Stimulated activated CD4-positive, alpha-beta T cell treated with anti-CD3 and anti-CD28 coated beads, Interleukin-4, amount 100 ng/mL, for 4 hours (primary cell): ENCODE measurements around the gene KLHL3.

Source experiments
- DNase-seq, 2 experiments: peaks; one replicate each; pipeline ENCODE4 v3.0.0-alpha.2; 2020

Gene KLHL3

DNA sequence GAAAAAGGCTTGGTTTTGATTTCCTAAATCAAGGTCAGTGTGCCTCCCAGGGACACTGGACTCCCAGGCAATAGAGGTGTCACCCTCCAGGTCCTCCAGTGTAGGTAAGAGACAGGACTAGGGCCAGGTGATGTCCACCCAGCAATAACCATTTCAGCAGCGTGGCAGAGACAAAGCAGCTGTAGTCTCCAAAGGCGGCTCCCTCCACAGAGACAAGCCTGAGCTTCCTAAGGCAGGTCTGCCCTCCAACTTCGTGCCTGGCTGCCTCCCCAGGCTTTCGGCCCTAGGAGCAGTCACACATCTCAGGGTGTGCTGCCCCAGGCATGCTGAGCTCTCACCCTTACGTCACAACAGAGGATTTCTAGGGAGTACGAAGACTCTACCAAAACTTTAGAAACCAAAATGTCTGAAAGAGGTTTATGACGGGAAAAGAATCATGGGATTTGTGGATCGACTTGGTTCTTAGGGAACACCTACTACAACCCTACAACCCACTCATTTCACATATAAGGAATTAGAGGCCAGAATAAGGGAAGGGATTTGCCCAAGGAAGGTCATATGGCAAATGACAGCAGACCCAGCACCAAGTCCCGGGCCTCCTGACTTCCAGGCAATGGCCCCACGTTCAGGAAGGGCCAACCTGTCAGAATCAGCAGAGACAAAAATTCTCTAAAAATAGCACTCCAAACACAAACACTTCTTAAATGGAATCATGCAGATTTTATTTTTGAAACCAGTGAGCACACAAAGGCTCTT lies 105.5 kb downstream of the KLHL3 start:
- no peak for DNase-seq

DNA sequence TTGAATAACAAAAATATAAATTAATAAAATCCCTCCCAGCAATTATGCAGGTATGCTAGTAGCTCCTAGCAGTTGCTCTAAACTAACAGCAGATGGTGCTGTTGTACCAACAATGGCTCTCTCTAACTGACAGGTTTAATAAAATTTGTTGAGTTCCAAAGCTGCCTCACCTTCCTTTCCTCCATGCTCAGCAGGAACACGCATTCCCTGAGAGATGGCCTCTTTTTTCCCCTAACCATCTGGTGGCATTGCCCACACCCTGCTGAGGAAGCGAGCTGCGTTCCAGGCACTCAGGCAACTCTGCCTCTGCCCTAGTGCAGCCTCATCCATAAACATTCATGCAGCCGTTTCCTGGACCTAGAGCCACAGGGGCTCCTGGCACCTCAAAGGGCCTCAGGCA lies 106.2 kb downstream of the KLHL3 start:
- peak in 1 of 2 experiments; percentile 9 for DNase-seq

DNA sequence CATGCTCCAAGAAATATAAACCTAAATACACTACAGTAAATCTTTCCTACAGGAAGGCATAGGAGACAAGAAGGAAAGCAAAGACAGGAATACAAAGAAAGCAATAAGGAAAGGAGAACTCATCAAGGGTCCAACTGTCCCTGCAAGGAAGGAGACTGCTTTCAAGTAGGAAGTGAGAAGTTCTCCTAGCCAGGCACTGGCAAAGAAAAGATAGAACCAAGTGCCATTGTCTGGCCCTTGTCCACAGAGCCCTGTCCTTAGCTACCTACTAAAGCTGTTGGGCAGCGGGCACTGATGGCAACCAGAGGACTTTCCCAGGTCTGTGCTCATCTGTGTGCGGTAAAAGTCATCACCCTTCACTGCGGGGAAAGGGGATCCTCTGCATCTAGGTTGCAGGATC lies 108.2 kb downstream of the KLHL3 start:
- no peak for DNase-seq

DNA sequence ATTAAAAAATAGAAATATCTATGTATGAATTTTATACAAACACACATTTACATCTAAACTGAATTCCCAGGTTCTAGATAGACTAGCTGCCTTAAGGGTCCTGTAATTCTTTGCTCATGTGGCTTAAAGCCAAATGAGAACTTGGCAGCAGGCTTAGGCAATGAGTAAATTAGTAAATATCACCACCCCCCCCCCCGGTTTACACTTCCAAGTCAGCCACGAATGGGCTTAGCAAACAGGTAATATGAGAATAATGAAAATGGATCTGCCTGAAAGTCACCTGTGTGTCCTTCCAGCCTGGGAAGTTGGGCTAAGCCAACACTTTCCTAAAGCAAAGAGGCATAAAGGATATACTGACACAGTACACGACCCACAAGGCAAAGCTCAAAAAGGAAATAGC lies 108.6 kb downstream of the KLHL3 start:
- no peak for DNase-seq

DNA sequence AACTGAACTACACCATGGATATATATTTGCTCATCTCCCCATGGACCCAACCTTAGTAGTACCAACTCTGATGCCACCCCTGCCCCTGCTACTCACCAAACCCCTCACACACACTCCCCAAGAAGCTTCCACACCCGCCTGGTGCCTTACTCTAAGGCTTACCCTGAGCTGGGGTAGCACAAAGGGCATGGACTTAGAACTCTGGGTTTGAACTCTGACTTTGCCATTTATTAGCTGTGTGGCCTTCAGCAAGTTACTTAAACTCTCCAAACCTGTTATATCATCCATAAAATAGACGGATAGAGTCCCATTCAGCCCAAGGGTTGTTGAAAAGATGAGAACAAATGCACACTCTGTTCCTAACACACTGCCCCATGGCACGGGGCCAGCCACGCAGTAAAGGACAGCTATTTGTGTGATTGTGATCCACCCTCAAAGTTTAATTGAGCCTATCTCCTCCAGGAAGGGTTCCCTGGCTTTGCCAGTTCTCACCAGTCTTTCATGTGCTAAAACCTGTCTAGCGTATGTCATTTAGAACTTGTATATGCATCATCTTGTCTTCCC lies 111.0 kb downstream of the KLHL3 start:
- DNase-seq = no peak

DNA sequence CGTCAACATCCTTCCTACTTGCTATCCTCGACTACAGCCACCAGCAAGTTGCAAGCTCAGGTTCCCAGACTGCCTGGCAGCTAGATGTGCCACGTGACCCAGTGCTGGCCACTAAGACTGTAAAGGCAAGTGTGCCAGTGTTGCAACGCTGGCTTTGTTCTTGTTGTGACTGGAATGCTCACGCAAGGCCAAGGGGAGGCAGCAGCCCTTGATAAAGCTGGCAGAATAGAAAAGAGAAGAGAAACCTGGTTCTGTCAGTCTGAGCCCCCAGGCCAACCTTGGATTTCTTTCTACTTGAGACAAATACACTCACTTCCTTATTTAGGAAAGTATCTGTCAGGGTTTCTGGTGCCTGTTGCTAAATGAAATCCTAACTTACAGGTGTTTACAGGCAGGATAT lies 113.0 kb downstream of the KLHL3 start:
- no peak for DNase-seq

DNA sequence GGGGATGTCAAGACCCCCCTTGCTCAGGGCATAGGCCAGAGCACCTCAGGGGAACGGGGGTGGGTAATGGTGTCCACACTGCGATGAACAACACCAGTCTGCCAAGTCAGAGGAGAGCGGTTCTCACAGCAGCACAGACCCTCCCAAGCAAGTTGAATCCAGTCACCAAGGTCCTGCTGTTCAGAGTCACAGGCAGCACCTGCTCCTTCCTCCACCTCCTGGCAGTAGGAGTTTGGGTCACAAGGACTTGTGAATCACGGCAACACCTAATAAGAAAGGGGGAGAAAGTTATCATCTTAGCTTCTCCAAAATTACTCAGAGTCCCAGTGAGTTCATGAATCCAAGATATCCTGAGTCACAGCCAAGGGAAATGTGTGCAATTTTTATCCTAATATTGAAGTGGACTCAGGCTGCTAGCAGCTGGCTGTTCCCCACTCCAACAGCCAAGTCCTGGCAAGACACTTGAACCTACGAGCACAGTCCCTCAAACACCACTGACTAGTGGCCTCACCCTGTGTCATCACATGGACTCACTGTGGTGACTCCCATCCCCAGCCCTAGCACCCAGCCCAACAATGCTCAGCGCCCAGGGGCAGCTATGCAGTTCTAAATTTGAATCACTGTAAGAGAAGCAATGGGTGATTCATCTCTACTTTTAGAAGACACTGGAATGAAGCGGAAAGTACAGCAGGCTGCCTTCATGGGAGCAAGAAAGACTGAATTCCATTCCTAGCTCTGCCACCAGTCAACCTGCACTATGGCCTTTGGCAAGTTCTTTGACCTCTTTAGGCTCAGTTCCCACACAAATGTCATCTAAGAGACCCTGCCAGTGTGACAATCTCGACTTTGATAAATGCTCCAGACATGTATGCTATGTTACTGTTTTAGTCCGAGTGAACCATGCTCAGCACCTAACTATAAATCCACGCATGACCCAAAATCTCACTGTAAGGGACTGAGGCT lies 113.7 kb downstream of the KLHL3 start:
- DNase-seq = no peak

DNA sequence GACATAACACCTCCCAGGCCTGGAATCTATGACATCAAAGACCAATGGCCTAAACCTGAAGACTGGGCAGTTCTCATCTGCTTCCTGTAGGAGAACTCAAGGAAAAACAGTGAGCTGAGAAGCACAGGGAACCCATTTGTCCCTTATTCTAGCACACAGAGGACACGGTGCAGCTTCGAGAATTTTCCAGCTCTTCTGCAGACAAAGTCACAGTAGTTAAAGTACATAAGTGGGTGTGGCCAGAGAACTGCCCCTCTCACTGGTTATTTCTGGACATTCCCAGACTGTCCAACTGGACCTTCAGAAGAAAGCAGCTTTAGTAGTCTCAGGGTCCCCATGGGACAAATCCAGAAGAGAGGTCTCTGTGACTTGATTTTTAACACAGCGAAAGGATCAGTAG lies 114.6 kb downstream of the KLHL3 start:
- DNase-seq = no peak

DNA sequence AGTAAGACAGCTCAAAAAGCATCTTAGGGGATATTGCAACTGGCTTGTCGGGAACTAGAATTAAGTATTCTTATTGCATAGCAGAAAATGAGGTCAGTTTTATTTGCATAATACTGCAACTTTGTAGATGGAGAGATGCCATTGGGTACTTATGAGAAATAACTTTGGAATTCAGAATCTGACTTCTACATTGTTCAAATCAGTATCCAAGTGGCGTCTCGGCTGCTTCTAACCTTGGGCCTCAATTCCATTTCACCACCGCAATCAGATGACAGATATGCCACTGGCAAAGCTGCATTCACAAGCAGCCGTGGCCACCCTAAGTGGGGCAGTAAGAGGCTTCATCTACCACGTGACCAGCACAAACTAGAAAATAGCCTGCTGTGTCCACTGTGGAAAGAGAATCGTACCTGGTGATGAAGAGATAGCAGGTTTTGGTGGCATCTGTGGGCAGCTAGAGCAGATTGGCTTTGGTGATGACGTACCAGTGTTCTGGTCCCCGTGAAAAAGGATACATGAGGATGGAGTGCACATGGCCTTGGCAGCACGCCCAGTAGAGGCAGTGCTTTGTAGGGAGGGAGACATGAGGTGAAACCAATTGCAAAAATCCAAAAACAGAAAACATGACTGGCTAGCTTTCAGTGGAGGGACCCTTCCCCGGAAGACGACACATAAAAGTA lies 116.6 kb downstream of the KLHL3 start:
- no peak for DNase-seq

DNA sequence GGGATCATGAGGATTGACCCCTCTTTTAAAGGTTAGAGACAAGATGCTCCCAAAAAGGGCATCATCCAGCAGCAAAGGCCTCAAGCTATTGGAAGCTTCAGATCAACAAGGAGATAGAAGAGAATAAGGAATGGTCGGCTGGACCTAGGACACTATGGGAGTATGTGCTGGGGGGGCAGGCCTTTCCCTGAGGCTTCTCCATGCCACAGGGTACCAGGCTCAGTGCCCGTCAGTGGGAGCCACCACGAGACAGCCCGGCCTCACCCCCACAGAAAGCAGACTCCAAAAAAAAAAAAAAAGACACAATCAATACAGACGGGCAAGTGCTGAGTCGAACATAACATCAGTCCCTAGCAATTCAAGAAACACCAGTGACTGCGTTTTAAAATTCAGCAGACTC lies 117.4 kb downstream of the KLHL3 start:
- no peak for DNase-seq

DNA sequence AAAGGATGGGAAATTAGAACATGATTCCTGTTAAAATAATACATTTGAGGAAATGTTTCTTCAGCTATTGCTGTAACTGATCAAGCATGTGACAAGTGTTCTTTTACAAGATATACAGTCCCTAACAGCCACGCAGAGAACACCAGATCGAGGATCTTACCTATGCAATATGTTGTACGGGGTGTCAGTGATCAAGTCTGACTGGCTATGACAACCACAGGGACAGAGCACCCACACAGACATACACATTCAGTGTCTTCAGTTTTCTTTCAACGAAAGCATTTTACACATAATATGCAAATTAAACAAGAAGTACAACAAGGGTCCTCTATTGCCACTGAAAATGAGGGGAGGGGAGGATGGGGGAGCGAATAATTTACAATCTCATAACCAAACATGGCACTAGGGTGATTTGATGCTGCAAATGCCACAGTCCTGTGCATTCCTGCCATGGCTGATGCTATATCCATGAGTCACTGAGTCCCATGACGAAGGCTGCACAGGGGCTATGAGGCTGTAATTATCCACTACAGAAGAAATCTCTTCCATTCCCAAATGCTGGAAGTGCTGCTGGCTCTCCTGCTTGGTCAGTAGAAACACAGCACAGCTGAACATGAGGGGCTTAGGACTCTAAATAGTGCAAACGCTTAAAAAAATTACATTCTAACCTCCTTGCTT lies 118.2 kb downstream of the KLHL3 start:
- DNase-seq = no peak

DNA sequence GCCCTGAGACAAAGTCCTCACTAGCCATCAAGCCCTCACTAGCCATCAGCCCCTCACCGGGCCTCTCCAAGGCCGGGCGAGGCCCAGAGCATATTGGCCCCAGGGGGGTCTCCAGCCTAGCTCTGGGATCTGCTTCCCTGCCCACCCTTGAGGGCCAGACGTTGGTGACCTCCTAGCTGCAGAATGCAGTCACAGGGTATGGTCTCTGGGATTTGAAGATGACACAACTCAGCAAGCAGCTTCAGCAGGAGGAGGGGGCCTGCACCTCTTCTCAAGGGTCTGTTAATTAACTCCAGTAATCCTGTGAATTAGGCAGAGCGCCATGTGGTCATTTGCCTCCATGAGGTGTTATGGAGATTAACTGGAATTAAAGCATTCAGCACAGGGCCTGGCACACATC lies 119.8 kb downstream of the KLHL3 start:
- no peak for DNase-seq

DNA sequence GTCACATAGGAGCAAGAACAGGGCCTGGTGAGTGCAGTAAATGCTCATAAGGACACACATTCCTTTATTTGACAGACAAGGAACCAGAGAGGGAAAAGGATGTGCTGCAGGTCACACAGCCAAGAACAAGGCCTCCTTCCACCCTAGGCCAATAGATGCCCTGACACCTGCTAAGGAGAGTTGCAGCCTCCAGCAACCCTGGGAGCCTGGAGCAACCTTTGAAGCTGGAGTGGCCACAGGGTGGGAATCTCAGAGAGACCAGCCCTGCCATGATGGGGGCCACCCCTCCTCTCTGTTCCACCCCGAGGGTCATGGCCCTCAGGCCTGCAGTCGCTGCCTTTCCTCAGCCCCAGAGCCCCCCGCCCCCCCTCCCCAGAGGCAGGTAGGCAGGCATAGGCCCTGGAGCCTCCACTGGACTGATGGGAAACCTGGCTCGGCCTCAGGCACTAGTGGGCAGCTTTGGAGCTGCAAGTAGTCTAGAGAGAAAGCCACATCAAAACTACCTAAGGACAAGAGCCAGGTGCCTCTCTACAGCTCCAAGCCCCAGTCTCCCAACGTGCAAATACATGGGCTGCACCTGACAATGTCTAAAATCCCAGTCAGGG lies 120.6 kb downstream of the KLHL3 start:
- no peak for DNase-seq

DNA sequence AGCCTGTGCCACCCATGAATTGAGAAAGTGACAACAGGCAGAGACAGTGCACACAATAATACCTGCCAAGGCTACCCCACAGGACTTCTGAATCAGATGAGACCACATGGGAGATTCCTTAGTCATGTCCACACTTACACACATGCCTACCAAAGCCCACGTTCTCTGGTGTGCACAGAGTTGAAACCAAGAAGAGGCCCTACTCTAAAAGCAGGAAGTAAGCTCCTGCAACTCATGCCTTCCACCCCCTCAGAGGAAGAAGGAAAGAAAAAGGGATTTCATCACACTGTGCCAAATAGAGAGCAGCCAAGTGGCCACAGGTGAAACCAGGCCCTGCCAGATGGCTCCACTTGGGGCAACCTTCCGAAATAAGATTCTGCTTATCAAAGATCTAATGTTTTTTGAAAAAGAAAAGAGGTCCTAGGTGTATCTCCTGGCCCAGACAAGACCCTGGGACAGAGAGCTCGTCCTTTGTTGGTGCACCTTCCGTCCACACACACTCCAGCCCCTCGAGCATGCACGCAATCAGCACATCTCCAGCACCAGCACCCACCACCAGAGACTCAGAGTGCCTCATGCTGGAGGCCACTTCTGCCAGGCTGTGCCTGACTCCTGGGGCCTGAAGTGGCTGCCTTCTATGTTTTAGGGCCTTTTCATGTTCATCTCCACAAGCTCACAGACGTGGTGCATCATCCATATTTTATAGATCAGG lies 122.2 kb downstream of the KLHL3 start:
- no peak for DNase-seq

DNA sequence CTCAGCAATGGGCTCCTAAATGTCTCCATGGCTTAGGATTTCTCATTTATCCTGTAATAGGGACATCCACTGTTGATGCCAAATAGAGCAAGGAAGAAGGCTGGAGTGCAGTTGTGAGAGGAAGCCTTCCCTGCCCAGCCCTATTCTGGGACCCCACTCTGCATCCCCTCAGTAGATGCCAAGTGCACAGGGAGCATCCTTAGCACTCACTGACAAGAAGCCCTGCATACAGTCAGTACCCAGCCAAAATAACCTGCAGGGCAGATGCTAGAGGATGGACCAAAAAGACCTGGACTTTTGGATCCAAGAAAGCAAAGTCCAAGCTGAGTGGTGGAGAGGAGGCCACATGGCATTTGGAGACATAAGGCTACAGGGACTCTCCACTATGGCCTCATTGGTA lies 123.3 kb downstream of the KLHL3 start:
- no peak for DNase-seq

DNA sequence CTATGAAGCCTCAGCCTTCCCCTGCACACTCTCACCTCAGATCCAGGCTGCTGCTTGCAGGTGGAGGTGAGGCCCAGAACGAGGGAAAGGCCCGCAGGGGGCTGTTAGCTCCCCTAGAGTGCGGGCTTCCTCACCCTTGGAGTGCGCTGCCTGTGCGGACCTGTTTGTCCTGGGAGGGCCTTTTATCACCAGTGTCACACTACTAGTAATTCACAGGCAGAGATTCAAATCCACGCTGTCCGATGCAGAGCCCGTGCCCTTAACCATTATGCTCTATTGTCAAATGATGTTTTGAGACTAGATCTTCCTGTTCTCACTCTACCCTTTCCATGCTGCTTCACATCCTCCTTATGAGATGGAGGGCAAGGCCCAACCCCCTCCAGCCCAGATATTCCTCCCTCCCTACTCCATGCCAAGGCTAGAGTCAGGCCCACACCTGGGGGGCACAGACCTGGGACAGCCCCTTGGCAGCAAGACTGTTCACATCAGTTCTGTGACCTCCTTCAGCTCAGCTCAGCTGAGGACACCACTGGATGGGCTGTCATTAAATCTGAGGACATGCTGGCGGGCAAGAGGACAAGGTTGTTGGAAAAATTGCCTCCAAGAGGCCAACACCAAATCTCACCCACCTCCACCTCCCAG lies 124.0 kb downstream of the KLHL3 start:
- DNase-seq = no peak

DNA sequence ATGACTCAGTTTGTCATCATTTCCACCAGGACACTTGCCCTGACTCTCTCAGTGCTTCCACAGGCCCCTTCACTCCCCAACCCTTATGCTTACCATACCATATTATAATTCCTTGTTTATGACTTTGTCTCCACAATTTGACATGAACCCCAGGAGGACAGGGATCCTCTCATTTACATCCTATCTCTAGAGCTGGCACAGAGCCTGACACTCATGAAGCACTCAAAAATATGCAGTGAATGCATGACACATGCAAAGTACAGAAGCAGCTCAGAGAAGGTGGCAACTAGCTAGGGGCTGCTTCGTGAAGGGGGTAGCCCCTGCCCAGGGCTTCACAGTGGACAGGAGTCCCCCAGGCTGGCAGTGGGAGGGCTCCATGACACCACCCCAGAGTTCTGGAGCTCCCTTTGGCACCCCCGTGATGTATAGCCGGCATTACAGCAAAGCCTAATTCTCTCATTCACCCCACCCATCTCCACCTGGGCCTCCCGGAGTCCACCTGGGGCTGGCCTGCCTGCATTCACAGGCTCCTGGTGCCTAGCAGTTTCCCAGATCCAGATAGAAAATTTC lies 124.8 kb downstream of the KLHL3 start:
- DNase-seq = no peak

DNA sequence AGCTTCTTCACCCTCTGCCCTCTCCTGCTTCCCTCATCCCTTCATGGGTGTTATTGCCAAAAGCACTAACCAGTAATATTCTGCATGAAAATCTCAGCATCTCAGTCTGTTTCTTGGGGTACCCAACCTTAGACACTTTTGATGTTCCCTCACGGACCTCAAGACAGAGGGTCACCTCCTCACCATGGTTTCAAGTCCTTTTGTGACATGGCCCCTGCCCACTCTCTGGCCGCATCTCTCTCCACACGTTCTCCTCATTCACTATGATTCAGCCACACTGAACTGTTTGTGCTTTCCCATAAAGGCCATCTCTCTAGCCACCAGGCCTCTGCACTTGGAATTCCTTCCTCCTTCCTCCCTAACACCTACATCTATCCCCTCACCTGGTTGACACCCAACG lies 125.3 kb downstream of the KLHL3 start:
- no peak for DNase-seq

DNA sequence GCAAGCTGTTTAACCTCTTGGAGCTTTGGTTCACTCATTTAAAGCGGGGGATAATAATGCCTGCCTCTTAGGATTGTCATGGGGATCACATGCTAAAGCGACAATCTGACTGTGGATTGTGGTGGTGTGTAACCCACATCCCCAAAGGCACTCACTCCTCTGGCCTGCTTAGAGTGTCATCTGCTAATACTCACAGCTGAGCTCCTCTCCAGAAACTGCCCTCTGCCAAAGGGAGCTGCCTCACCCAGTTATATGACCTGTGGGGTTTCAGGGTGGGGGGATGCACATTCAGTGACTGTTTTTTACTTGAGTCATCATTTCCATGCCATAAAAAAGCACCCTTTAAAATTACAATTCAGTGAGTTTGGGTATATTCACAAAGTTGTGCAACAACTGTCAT lies 126.8 kb downstream of the KLHL3 start:
- no peak for DNase-seq

DNA sequence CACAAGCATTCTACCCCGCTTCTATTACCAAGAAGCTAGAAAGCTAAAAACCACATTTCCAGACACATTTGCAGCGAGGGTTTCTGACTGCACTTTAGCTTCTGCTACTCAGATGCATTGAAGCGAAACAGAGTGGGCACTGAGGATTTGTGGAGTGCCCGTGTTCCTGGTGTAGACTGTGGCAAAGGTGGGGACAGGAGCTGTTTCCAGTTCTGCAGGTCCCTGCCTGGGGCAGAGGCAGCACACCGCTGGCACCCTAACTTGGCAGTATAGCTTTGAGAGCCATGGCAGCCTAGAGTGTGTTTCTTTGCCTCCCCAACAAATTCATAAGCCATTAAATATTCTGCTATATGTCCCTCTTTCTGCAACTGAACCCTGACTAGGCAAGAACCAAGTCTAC lies 128.1 kb downstream of the KLHL3 start:
- no peak for DNase-seq

DNA sequence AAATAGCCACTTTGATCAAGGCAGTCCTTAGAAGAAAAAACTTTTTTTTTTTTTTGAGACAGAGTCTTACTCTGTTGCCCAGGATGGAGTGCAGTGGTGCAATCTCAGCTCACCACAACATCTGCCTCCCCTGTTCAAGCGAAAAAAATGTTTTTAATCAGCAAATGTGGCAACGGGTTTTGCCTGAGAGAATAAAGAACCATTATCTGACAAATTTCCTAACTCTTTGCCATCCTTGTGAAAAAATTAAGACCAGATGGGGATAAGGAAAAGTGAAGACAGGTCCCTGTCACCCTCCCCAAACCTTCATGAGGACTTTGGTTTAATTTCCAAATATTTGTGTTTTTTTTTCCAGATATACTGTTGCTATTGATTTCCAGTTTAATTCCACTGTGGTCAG lies 129.5 kb downstream of the KLHL3 start:
- no peak for DNase-seq
